T-cell (primary cell): Measurements from ENCODE around the gene TUBGCP3. TPM values are rescaled to one million over a fixed set of nuclear protein-coding genes. Genes with fewer than 3 reads are reported as not detected.

Experiments
- ATAC-seq, 4 experiments: fragments of 200-7000 bp in 3 of 4; fragments of 150-1000 bp in 1 of 4; cut with Tn5 transposase; replicated peaks in 1 of 4; 1 replicate in 3 of 4; 2 replicates in 1 of 4; pipeline ENCODE4 v1.10.0; 2021; ENCODE audit warnings: moderate library complexity in 3 of 4, mild to moderate bottlenecking in 2 of 4, moderate number of reproducible peaks in 1 of 4
- CTCF ChIA-PET, 2 donors: fragments of 300-600 bp; sonication (Branson Sonifier 250); formaldehyde crosslinking; loops; one replicate each; lab custom pipeline; 2022; ENCODE audit warnings: antibody characterized with exemption in 2 of 2; lab: Charles Lee
- POLR2A ChIA-PET, 2 donors: fragments of 300-600 bp; sonication (Branson Sonifier 250); formaldehyde crosslinking; loops; one replicate each; lab custom pipeline; 2022; ENCODE audit warnings: antibody characterized with exemption in 2 of 2; lab: Charles Lee
- DNase-seq, 35 experiments: peaks; one replicate each; pipeline versions ENCODE4 v3.0.0 to v3.0.0-alpha.2; 2013 to 2023
- H3K27ac ChIP-seq: one replicate; pipeline ENCODE4 v1.5.1; 2013; ENCODE audit warnings: low read length
- H3K27me3 ChIP-seq, 2 experiments: replicated peaks in 1 of 2; 1 replicate in 1 of 2; 2 replicates in 1 of 2; pipeline versions ENCODE4 v1.6.1 to v1.7.0; 2013; ENCODE audit warnings: low read length in 1 of 2, mixed read lengths in 1 of 2; ENCODE audit not compliant: control insufficient read depth in 2 of 2, insufficient read depth in 2 of 2; ENCODE audit errors: extremely low read depth in 1 of 2
- H3K36me3 ChIP-seq, 2 donors: 1 replicate in 1 of 2; 2 replicates in 1 of 2; pipeline versions ENCODE4 v1.6.1 to v1.7.0; 2013; ENCODE audit warnings: low read length in 1 of 2; ENCODE audit not compliant: control insufficient read depth in 2 of 2, insufficient read depth in 1 of 2; ENCODE audit errors: extremely low read depth in 1 of 2
- H3K4me1 ChIP-seq, 2 experiments: 1 replicate in 1 of 2; 2 replicates in 1 of 2; pipeline versions ENCODE4 v1.6.1 to v1.7.0; 2013; ENCODE audit warnings: low read length in 2 of 2, mixed read lengths in 1 of 2; ENCODE audit not compliant: insufficient read depth in 2 of 2, control insufficient read depth in 1 of 2; ENCODE audit errors: extremely low read depth in 1 of 2
- H3K4me3 ChIP-seq, 2 donors: 1 replicate in 1 of 2; 2 replicates in 1 of 2; pipeline versions ENCODE4 v1.5.1 to v1.7.0; 2013; ENCODE audit warnings: mild to moderate bottlenecking in 2 of 2, low read length in 1 of 2, moderate library complexity in 1 of 2; ENCODE audit not compliant: control insufficient read depth in 1 of 2; ENCODE audit errors: extremely low read depth in 1 of 2
- H3K9me3 ChIP-seq: 2 replicates; pipeline ENCODE4 v1.7.0; 2013
- H3K27ac Mint-ChIP-seq, 2 donors: one replicate each; pipeline ENCODE4 v1.8.0; 2020 to 2021; ENCODE audit warnings: mild to moderate bottlenecking in 2 of 2, mixed read lengths in 2 of 2
- H3K27me3 Mint-ChIP-seq, 2 donors: one replicate each; pipeline ENCODE4 v1.8.0; 2021 to 2022; ENCODE audit warnings: mixed read lengths in 2 of 2
- H3K36me3 Mint-ChIP-seq: one replicate; pipeline ENCODE4 v1.8.0; 2021; ENCODE audit warnings: mixed read lengths
- H3K4me1 Mint-ChIP-seq, 3 donors: one replicate each; pipeline ENCODE4 v1.8.0; 2020 to 2022; ENCODE audit warnings: mixed read lengths in 3 of 3, mild to moderate bottlenecking in 1 of 3
- H3K4me3 Mint-ChIP-seq, 3 donors: one replicate each; pipeline ENCODE4 v1.8.0; 2020 to 2022; ENCODE audit warnings: mild to moderate bottlenecking in 3 of 3, mixed read lengths in 3 of 3, moderate library complexity in 3 of 3
- H3K9me3 Mint-ChIP-seq, 3 donors: one replicate each; pipeline ENCODE4 v1.8.0; 2020 to 2022; ENCODE audit warnings: mixed read lengths in 3 of 3
- WGBS: methylation state at CpG from one replicate; pipeline ENCODE4 v1.1.5; 2013; ENCODE audit warnings: missing lambda C conversion rate; ENCODE audit not compliant: insufficient coverage; 5-methylcytosine and 5-hydroxymethylcytosine counted together
- total RNA-seq, 35 experiments: library from RNA in 6 of 35; stranded (reverse) in 6 of 35; fragments of 120-200 nt in 1 of 35; gene quantifications; one replicate each; pipeline versions ENCODE4 v1.2.1 to v1.2.4 and lab custom pipeline; 2013 to 2026

TUBGCP3 gene
- total RNA-seq, 5 donors from 2014 or later (not counting 1 experiment from before 2014, with no cell fraction given) = 36.2 to 47.2 (median 44.7) TPM

DNA sequence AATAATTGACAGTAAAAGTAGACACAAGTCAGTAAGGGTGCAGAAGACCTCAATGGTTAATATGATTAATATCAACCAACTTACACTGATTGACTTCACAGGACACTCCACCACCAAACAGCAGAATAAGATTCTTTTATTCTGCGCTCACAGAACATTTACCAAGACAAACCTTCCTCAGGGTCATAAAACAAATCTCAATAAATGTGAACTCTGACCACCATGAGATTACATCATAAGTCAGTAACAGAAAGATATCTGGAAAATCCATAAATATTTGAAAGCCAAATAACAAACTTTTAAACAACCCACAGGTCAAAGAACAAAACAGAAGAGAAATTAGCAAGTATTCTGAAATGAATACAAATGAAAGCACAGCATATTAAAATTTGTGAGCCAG, 112.1 kb downstream of the TUBGCP3 start:
- H3K4me1 Mint-ChIP-seq = no peaks in the 10 kb centered on the region
- no peak overlapping the region for H3K4me3 ChIP-seq
- no peak for DNase-seq
- no peaks in the 10 kb centered on the region for H3K36me3 ChIP-seq
- WGBS = 100% methylated on average over 1 of the region's 1 CpG
- H3K4me1 ChIP-seq = no peaks in the 10 kb centered on the region
- H3K27ac Mint-ChIP-seq = no peak overlapping the region
- POLR2A ChIA-PET = no interaction called here
- ATAC-seq = no peak
- no peaks in the 10 kb centered on the region for H3K27me3 ChIP-seq
- no peaks in the 10 kb centered on the region for H3K27me3 Mint-ChIP-seq
- H3K9me3 Mint-ChIP-seq = peaks cover 2 to 7% (median 5%) of the 10 kb centered on the region in 3 donors
- H3K9me3 ChIP-seq = no peaks in the 10 kb centered on the region
- H3K27ac ChIP-seq = no peak overlapping the region
- peaks cover 11% of the 10 kb centered on the region for H3K36me3 Mint-ChIP-seq
- H3K4me3 Mint-ChIP-seq = no peak overlapping the region
- CTCF ChIA-PET = no interaction called here

GRCh38 chr13:112474869-112475268, 113.1 kb downstream of the TUBGCP3 start:
- Histone ChIP-seq H3K27me3 (no peaks in the 10 kb centered on the region), H3K27ac (no peak overlapping the region), H3K4me3 (no peak overlapping the region), H3K4me1 (no peaks in the 10 kb centered on the region), H3K36me3 (no peaks in the 10 kb centered on the region), H3K9me3 (no peaks in the 10 kb centered on the region)
- ChIA-PET CTCF (no interaction called here), POLR2A (no interaction called here)
- H3K9me3 Mint-ChIP-seq = peaks cover 2 to 7% (median 4%) of the 10 kb centered on the region in 3 donors
- ATAC-seq = no peak
- peaks cover 11% of the 10 kb centered on the region for H3K36me3 Mint-ChIP-seq
- no peak for DNase-seq
- 95% methylated on average over 6 of the region's 8 CpGs for WGBS
- no peaks in the 10 kb centered on the region for H3K27me3 Mint-ChIP-seq
- H3K4me1 Mint-ChIP-seq = no peaks in the 10 kb centered on the region
- no peak overlapping the region for H3K4me3 Mint-ChIP-seq
- no peak overlapping the region for H3K27ac Mint-ChIP-seq

DNA sequence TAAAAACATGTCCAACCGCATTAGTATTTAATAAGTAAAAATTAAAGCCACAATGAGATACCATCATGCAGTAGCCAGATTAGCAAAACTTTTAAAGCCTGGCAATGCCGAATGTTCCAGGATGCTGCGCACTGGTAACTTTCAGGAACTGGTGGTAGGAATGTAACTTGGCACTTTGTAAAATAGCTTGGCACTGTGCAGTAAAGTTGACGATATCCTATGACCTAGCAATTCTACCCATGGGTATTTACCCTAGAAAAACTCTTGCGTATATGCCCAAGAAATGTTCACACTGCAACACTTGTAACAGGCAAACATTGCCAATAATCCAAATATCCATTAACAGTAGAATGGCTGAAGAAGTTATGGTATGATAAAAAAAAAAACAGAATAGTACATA, 114.1 kb downstream of the TUBGCP3 start:
- Histone ChIP-seq H3K27me3 (no peaks in the 10 kb centered on the region), H3K27ac (no peak overlapping the region), H3K36me3 (no peaks in the 10 kb centered on the region), H3K9me3 (no peaks in the 10 kb centered on the region), H3K4me3 (no peak overlapping the region), H3K4me1 (no peaks in the 10 kb centered on the region)
- H3K4me1 Mint-ChIP-seq = no peaks in the 10 kb centered on the region
- peaks cover 2 to 7% (median 4%) of the 10 kb centered on the region in 3 donors for H3K9me3 Mint-ChIP-seq
- DNase-seq = no peak
- ChIA-PET POLR2A (no interaction called here), CTCF (no interaction called here)
- no peak overlapping the region for H3K4me3 Mint-ChIP-seq
- ATAC-seq = no peak
- H3K27ac Mint-ChIP-seq = no peak overlapping the region
- peaks cover 11% of the 10 kb centered on the region for H3K36me3 Mint-ChIP-seq
- WGBS = no CpG with 5 or more reads among the region's 5 CpGs
- no peaks in the 10 kb centered on the region for H3K27me3 Mint-ChIP-seq

DNA sequence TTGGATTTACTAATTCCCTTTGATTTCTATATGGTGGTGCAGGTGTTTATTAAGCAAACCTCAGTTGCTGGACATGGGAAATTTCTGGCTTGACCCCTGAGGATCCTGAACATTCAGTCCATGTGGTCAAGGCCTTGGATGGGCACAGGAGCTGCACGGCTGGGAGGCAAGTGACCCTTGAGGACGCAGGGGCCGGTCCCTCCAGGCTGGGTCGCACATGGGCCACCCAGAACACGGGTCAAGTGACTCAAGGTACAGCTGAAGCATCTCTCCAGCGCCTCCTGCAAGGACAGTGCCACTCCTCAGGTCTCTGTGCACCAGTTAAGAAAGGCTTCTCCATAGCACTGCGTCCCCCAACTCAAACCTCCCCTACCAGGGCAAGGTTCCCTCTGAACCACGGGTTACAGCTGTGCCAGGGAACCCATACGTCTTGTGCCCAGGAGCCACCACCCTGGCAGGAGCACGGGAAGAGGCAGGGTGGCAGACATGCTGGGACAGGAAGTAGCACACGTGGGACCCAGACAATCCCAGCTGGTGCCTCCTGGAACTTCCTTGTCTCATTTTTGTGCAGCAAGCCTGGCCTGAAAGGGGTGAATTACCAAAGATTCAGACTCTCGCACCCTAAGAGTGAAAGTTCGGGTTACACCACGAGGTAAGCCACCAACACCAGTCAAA, 118.7 kb downstream of the TUBGCP3 start:
- ChIA-PET POLR2A (no interaction called here), CTCF (no interaction called here)
- peaks cover 11% of the 10 kb centered on the region for H3K36me3 Mint-ChIP-seq
- H3K27ac ChIP-seq = no peak overlapping the region
- H3K27ac Mint-ChIP-seq = no peak overlapping the region
- no peak for ATAC-seq
- DNase-seq = no peak
- H3K27me3 ChIP-seq = peaks cover 0 to 6% of the 10 kb centered on the region in 2 experiments
- H3K4me1 ChIP-seq = no peaks in the 10 kb centered on the region
- 73% methylated on average over 9 of the region's 14 CpGs for WGBS
- peaks cover 2 to 7% (median 4%) of the 10 kb centered on the region in 3 donors for H3K9me3 Mint-ChIP-seq
- no peaks in the 10 kb centered on the region for H3K9me3 ChIP-seq
- no peaks in the 10 kb centered on the region for H3K36me3 ChIP-seq
- no peak overlapping the region for H3K4me3 ChIP-seq
- no peaks in the 10 kb centered on the region for H3K27me3 Mint-ChIP-seq
- no peak overlapping the region for H3K4me3 Mint-ChIP-seq
- no peaks in the 10 kb centered on the region for H3K4me1 Mint-ChIP-seq

DNA sequence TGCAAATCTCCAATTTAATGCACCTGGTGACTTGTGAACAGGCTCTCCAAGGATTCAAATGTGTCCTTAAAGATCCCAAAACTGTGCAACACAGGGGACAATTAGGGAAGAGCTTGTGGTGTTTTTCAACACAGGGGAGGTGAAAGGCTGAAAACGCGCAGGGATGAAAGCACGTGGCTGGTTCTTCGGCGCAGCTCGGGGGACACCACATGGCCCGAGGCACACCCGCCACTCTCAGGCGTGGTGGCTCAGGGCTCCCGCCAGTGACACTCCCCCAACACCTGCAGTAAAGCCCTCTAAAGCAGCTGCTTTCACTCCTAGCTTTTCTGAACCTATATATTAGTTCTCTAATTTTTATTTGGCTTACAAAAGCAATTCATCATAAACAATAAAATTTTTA, 119.9 kb downstream of the TUBGCP3 start:
- ChIA-PET CTCF (no interaction called here), POLR2A (no interaction called here)
- no peak overlapping the region for H3K27ac Mint-ChIP-seq
- Histone ChIP-seq H3K27me3 (peaks cover 0 to 8% of the 10 kb centered on the region in 2 experiments), H3K36me3 (no peaks in the 10 kb centered on the region), H3K4me3 (no peak overlapping the region), H3K27ac (no peak overlapping the region), H3K9me3 (no peaks in the 10 kb centered on the region), H3K4me1 (no peaks in the 10 kb centered on the region)
- H3K9me3 Mint-ChIP-seq = peaks cover 2 to 7% (median 4%) of the 10 kb centered on the region in 3 donors
- peaks cover 0 to 1% of the 10 kb centered on the region in 2 donors for H3K27me3 Mint-ChIP-seq
- no peaks in the 10 kb centered on the region for H3K4me1 Mint-ChIP-seq
- H3K36me3 Mint-ChIP-seq = peaks cover 11% of the 10 kb centered on the region
- H3K4me3 Mint-ChIP-seq = no peak overlapping the region
- DNase-seq (no peak), ATAC-seq (no peak)
- 90% methylated on average over 2 of the region's 10 CpGs for WGBS

DNA sequence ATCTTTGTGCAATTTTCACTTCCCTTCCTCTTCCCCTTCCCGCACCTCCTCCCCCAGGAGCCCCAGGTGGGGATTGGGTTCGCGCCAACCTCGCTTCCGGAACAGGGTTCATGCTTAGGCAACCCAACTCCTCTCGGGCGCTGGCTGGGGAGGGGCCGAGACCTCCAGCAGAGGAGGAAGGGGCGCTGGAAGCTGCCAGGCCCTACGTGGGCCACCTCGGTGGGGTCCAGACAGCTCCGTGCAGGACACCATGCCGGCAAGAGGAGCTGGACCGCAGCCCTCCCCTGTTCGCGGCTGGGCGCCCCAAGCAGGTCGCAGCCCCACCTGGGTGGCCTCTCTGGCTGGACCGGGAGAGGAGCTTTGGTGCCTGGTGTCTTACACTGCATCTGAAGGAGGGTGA, 120.7 kb downstream of the TUBGCP3 start:
- POLR2A ChIA-PET = no interaction called here

More for the DNA sequence above, 120.7 kb downstream of the TUBGCP3 start:
- Histone ChIP-seq H3K4me3 (no peak overlapping the region), H3K9me3 (no peaks in the 10 kb centered on the region), H3K27ac (no peak overlapping the region), H3K4me1 (no peaks in the 10 kb centered on the region), H3K36me3 (no peaks in the 10 kb centered on the region), H3K27me3 (peaks cover 0 to 8% of the 10 kb centered on the region in 2 experiments)
- H3K27me3 Mint-ChIP-seq = peaks cover 3 to 5% of the 10 kb centered on the region in 2 donors
- no peak overlapping the region for H3K4me3 Mint-ChIP-seq
- no peak for DNase-seq
- H3K4me1 Mint-ChIP-seq = no peaks in the 10 kb centered on the region
- H3K36me3 Mint-ChIP-seq = peaks cover 8% of the 10 kb centered on the region
- H3K9me3 Mint-ChIP-seq = peaks cover 0 to 10% (median 7%) of the 10 kb centered on the region in 3 donors
- CTCF ChIA-PET = no interaction called here
- ATAC-seq = no peak
- WGBS = 89% methylated on average over 13 of the region's 19 CpGs
- H3K27ac Mint-ChIP-seq = no peak overlapping the region
